NCI-H2196 (cell line): ENCODE results near the gene XPO1.
A peak's percentile ranks its signal among the peaks of the same experiment; 100 is the strongest.
"Not testable (repeated sequence)": the region's sequence is repeated elsewhere in the genome, so short reads cannot be mapped to it uniquely, and the experiment has no call there.

Source experiments
- DNase-seq: peaks from one replicate; lab custom pipeline; 2025; ENCODE audit not compliant: unreplicated experiment; lab: John Stamatoyannopoulos, UW

XPO1 gene, protein sequence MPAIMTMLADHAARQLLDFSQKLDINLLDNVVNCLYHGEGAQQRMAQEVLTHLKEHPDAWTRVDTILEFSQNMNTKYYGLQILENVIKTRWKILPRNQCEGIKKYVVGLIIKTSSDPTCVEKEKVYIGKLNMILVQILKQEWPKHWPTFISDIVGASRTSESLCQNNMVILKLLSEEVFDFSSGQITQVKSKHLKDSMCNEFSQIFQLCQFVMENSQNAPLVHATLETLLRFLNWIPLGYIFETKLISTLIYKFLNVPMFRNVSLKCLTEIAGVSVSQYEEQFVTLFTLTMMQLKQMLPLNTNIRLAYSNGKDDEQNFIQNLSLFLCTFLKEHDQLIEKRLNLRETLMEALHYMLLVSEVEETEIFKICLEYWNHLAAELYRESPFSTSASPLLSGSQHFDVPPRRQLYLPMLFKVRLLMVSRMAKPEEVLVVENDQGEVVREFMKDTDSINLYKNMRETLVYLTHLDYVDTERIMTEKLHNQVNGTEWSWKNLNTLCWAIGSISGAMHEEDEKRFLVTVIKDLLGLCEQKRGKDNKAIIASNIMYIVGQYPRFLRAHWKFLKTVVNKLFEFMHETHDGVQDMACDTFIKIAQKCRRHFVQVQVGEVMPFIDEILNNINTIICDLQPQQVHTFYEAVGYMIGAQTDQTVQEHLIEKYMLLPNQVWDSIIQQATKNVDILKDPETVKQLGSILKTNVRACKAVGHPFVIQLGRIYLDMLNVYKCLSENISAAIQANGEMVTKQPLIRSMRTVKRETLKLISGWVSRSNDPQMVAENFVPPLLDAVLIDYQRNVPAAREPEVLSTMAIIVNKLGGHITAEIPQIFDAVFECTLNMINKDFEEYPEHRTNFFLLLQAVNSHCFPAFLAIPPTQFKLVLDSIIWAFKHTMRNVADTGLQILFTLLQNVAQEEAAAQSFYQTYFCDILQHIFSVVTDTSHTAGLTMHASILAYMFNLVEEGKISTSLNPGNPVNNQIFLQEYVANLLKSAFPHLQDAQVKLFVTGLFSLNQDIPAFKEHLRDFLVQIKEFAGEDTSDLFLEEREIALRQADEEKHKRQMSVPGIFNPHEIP (N-terminal part only)

DNA sequence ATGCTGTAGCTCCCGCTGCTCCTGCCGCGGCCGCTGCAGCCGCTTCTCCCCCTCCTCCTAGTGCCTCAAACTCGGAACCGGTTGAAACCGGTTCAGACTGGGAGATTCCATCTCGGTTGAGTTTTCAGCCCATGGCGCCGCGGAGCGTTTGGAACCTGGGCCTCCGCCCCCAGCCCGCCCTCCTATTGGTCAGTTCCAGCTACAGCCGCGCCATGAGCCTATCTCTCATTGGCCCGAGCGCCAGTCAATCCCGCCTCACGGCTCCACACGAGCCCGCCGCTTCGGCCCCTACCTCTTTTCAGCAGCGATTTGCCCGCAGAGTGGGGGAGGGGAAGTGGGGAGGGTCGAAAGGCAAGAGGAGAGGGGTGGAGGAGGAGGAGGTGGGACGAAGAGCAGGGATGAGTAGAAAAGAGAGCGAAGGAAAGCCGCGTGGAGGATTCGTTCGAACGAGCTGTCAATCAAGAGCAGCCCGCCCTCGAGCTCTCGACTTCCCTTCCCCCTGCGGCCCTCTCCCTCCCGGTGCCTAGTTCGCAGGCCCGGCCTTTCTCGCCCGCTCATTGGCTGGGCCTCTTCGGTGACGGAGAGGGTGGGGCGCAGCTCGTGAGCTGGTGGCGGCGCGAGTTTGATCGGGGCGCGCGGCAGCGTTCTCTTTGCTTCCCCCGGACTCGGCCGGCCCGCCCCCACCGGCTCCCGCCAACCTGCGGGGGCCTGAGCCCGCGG, at the start of gene XPO1:
Gene XPO1, minus strand, starts transcription at position 157 of the 720 bp plus-strand sequence. CDS start 4,459 bp downstream, outside the sequence.
- DNase-seq = peak; percentile 96

DNA sequence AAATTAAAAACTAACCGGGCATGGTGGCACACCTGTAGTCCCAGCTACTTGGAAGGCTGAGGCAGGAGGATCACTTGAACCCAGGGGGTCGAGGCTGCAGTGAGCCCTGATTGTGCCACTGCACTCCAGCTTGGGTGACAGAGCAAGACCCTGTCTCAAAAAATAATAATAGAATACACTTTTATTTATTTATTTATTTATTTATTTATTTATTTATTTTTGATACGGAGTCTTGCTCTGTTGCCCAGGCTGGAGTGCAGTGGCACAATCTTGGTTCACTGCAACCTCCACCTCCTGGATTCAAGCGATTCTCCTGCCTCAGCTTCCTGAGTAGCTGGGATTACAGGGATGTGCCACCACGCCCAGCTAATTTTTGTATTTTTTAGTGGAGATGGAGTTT, 48.8 kb upstream of the XPO1 start:
- DNase-seq = not testable (repeated sequence)

DNA sequence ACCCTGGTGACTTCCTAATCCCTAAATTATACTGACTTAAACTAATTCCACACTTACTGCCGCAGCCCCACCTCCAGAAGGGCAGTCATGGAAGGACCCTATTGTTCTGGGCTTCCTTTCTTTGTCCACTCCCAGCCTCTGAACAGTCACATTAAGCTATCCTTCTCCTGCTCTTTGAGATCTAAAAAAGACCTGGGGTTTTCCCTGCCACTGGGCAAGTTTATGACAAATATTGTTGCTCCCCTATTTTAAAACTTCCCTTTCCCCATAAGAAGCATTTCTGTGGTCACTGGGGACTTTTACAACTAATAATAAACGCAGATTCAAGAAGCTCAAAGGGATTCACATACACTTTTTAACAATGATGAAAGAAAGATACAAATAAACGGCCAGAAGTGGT, 47.2 kb upstream of the XPO1 start:
- no peak for DNase-seq

DNA sequence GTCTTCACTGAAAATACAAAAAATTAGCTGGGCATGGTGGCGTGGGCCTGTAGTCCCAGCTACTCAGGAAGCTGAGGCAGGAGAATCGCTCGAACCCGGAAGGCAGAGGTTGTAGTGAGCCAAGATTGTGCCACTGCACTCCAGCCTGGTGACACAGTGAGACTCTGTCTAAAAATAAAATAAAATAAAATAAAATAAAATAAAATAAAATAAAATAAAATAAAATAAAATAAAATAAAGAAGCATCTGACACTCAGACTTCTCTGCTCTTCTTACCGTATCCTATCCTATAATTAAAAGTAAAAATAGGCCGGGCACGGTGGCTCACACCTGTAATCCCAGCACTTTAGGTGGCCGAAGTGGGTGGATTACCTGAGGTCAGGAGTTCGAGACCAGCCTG, 46.2 kb upstream of the XPO1 start:
- not testable (repeated sequence) for DNase-seq

DNA sequence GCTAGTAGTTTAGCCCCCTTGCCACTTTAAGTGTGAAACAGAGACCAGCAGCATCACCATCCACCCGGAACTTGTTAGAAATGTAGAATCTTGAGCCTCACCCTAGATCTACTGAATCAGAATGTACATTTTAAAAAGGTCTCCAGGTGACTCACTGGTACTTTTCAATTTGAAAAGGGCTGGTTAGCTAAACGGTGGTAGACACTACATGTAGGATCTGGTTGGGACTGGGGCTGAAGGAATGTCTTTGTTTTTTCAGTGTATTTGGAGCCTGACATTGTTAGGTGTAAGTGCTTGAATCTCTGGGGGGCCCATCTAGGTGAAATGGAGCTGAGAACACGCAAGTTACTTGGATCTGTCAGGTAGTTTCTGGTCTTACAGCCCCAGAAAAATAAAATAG, 44.0 kb upstream of the XPO1 start:
- no peak for DNase-seq

DNA sequence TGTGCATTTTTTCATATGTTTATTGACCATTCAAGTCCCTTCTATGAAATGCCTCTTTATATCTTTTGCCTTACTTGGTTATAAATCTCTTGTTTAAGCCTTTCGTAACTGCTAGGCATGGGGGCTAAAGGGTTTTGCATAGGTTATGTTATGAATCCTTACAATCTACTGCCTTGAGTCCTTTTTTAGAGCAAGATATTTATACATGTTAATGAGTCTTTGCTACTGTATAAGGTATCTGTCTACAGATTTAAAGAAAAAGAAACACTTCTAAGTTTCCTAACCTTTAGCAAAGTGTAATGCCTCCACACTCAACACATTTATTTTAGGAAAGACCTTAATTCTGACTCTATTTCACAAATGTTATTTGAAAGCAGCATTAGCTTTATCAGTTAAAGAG, 43.6 kb upstream of the XPO1 start:
- DNase-seq = no peak

DNA sequence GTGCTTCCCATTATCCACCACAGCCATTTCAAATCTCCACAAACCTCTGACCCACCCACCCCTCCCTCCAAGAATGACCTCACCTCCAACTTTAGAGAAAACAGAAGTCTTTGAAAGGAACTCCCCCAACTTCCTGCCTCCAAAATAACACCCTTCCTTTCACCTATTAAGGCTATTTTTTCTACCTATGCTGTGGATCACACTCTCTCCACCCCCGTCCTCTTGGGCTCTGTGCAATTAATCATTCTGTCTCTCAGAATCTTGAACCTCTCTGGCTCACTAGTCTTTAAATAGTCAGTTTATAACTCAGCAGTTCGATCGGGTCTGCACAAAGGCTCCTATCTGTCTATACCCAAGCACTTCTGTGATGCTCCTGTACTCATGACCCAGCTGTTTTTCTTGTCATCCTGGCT, 37.3 kb upstream of the XPO1 start:
- no peak for DNase-seq

DNA sequence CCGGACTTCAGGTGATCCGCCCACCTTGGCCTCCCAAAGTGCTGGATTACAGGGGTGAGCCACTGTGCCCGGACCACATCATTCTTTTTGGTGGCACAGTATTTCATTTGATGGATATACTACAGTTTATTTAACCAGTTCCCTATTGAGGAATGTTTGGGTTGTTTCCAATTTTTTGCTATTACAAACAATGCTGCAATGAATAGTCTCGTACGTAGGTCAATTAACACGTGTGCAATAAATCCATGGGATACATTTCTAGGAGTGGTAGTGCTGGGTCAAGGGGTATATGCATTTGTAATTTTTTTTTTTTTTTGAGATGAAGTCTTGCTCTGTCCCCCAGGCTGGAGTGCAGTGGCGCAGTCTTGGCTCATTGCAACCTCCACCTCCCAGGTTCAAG, 28.4 kb upstream of the XPO1 start:
- DNase-seq = no peak

DNA sequence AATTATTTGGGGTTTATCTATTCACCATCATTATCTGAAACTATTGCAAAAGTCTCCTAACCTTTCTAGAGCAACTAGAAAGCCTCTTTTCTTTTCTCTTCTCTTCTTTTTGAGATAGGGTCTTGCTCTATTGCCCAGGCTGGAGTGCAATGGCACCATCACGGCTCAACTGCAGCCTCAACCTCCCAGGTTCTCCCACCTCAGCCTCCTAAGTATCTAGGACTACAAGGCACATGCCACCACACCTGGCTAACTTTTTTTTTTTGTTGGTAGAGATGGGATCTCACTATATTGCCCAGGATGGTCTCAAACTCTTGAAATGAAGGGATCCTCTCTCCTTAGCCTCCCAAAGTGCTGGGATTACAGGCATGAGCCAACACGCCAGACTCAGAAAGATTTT, 24.5 kb upstream of the XPO1 start:
- DNase-seq = no peak

DNA sequence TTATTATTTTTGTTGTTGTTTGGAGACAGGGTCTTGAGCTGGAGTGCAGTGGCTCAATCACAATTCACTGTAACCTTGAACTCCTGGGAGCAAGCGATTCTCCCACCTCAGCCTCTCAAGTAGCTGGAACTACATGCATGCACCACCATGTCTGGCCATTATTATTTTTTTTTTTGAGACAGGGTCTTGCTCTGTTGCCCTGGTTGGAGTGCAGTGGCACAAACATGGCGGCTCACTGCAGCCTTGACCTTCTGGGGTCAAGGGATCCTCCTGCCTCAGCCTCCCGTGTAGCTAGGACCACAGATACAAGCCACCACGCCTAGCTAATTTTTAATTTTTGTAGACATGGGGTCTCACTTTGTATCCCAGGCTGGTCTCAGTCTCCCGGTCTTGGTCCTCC, 20.0 kb upstream of the XPO1 start:
- no peak for DNase-seq

DNA sequence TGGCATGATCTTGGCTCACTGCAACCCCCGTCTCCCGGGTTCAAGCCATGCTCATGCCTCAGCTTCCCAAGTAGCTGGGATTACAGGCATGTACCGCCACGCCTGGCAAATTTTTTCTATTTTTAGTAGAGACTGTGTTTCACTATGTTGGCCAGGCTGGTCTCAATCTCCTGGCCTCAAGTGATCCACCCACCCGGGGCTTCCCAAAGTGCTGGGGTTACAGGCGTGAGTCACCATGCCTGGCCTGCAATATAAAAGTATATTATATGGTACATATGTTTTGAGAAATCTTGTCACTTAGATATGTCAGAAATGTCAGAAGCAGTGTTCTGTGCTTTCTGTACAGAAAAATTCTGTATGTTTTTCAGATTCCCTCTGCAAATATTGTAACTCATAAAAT, 19.2 kb upstream of the XPO1 start:
- no peak for DNase-seq

DNA sequence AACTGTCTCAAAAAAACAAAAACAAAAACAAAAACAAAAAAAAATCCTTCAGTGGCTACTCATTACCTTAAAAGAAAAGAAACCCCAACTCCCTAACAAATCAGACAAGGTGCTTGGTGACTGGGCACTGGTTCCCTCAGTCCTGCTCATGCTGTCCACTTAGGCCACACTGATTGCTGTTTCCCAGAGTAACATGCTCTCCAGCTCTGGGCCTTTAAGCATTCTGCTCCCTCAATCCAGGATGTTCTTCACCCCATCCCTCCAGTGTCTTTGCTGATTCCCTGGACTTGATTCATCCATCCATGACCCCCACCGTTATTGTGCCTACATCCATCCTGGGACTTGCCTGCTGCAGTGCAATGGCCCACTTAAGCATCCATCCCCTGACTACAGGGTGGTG, 16.4 kb upstream of the XPO1 start:
- no peak for DNase-seq

DNA sequence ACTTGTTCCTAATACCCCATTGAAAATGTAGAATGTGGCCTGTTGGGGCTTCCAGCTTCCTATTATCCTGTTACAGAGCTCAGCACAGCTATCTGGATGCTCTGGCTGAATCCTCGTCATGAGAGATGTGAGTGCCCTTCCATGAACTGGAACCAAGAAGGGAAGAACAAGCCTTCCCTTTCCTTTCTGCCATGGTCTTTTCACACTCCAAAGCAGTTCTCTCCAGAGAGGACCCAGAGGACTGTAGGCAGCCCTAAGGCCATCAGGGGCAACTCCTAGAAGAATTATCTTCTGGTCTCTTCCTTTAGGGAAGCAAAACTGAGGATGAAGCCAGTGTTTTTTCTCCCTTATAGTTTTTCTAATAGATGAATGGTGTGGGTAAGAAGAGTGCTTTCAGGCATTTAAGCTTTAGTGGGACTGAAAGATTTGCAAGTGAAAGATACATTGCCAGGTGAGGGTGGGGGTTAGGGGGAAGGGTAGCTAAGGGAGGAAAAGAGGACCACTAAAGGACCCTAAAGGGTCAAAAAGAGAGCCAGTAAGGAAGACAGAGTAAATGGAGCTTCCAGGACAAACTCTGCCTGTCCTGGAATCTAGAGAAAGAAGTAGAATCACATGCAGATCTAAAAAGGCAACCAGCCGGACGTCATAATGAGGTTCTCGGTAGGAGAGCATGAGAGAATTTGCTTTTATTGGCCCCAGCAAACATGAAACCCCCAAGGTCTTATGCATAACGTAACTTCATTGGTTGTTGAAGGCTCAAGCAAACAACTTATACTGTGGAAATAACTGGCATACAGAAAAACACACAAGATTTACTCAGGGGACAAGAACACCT, 12.4 kb upstream of the XPO1 start:
- no peak for DNase-seq

DNA sequence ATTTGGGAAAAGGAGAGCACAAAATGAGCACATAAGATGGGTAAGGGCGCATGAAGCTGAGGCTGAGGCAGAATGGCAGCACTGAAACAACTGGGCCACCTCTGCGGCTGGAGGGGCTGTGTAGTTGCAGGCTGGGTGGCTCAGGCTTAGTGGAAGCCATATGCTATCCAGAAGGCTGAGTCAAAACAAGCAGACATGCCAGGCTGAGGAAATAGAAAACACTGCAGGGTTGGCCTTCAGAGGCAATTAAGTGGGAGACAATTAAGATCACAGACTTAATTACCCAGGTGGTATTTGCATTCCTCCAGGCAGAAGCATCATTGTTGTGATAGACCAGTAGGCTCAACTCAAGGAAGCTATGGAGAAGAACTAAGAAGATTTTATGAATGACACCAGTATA, 11.4 kb upstream of the XPO1 start:
- DNase-seq = no peak

DNA sequence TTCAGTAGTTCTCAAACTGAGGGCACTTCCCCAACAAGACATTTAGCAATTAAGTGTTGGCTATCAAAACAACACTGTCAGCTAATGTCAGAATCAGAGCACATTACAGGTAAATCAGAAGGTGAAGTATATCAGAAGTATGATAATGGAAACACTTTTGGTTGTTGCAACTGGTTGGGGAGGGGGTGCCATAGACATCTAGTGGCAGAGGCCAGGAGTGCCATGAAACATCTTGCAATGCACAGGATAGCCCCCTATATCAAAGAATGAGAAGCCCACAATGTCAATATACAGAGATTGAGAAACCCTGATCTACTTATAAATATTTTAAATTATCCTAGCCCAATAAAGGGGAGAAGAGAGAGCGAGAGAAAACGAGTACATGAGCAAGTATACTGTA, 4.9 kb upstream of the XPO1 start:
- DNase-seq = no peak

DNA sequence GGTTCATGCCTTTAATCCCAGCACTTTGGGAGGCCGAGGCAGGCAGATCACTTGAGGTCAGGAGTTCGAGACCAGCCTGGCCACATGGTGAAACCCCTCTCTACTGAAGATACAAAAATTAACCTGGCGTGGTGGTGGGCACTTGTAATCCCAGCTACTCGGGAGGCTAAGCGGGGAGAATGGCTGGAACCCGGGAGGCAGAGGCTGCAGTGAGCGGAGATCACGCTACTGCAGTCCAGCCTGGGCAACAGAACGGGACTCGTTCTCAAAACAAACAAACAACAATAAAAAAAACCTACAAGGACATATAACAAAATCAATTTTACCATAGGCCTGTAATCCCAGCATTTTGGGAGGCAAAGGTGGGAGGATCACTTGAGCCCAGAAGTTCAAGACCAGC, 2.0 kb upstream of the XPO1 start:
- DNase-seq = not testable (repeated sequence)

DNA sequence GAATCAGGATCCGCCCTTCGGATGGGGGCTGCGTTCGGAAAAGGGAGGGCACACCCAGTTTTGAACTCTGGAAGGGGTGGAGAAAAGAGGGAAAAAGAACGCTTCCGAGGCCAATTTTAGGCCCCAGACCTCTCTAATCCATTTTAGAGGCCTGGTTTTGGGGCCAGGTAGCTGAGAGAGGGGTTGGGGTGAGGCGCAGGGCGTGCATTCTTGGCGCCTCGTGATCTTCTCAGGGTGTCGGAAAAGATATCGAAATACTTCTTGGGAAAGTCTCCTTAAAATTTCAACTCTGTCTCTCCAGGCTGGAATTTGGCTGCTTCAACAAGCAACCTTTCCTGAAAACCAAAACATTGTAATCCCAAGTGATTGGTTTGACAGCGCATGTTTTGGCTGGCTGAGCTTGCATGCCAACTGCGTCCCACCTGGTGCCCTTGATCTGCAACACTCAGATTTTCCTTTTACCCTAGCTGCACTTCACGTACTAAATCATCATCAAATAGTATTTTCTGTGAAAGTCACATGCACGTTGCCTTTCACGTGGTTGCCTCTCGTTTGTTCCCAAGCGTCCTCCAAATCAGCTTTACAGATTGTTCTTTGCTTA, 864 bp upstream of the XPO1 start:
- DNase-seq = peak; percentile 40

DNA sequence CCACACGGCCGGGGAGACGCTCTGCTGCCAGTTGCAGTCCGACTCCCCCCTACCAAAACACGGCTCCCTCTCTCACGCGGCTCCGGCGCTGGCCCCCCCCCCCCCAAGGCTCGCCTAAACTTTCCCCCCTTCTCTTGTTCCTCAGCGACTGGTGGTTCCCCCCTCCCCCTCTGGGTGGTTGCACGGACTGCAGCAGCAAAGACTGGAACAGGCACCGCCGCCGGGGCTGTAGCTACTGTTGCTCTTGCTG, 281 bp downstream of the XPO1 start:
- no peak for DNase-seq

DNA sequence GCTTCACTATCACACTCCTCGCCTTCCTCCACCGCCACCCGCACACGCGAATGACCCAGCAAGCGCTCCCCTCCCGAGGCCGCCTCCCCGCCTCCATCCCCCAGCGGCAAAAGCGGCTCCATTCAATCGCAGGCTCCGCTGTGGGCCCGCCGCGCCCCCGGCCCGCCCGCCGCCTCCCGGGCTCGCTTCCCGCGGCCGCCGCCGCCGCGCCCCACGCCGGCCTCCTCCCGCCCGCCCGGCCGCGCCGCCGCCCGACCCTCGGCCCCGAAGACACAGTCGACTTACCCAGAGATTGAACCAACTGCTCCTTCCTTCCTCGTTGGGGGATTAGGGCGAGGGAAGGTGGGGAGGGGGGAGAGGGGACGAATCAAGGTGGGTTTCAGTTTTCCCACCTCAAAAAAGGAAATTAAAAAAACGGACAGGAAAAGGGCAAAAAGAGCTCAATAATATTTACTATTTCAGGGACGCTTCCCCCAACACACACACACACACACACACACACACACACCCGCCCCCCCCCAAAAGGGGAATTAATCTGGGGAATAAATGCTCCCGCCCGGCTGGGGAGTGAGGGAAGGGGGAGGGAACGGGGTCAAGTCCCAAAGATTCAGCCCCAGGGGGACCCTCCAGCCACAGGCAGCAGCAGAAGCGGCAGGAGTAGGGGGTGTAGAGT, 743 bp downstream of the XPO1 start:
- no peak for DNase-seq
